Epithelial cell of esophagus (primary cell): Measurements from ENCODE around the gene RABGGTB.
"Not testable (repeated sequence)": the region's sequence is repeated elsewhere in the genome, so short reads cannot be mapped to it uniquely, and the experiment has no call there.

Experiments used
- DNase-seq: peaks from one replicate; pipeline ENCODE4 v3.0.0; 2010; ENCODE audit warnings: low read depth
- H3K4me3 ChIP-seq: 2 replicates; pipeline ENCODE4 v1.5.1; 2011; ENCODE audit warnings: mild to moderate bottlenecking, low read length, control low read depth
- CTCF ChIP-seq: IDR thresholded peaks from 2 replicates; pipeline ENCODE4 v1.5.1; 2011; ENCODE audit warnings: low read depth, mild to moderate bottlenecking, low read length, control low read depth, inconsistent platforms; ENCODE audit not compliant: insufficient read depth; ENCODE audit errors: missing control alignments

The RABGGTB gene

DNA sequence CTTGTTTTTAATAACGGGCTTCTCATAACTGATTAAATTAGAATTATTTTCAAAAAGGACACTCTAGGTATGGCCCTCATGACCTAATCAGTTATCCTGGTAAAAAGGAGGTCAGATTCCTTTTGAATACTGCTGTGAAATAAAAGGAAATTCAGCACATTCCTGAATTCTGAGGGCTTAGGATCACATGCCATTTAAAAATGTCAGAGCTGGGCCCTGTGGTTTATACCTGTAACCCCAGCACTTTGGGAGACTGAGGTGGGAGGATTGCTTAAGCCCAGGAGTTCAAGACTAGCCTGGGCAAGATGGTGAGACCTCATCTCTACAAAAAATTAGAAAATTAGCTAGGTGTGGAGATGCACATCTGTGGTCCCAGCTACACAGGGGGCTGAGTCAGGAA, 18.0 kb upstream of the RABGGTB start:
- peak; percentile 40 for DNase-seq
- no peak for TF ChIP-seq CTCF
- no peak overlapping the region for H3K4me3 ChIP-seq

- DNase-seq, result no peak
- TF ChIP-seq CTCF, result no peak
- no peak overlapping the region for H3K4me3 ChIP-seq
Measured at GRCh38 chr1:75770761-75771160, 15.3 kb upstream of the RABGGTB start.

GRCh38 chr1:75771978-75772377, 14.1 kb upstream of the RABGGTB start:
- TF ChIP-seq CTCF, result no peak
- DNase-seq, result peak; percentile 30
- H3K4me3 ChIP-seq, result no peak overlapping the region

DNA sequence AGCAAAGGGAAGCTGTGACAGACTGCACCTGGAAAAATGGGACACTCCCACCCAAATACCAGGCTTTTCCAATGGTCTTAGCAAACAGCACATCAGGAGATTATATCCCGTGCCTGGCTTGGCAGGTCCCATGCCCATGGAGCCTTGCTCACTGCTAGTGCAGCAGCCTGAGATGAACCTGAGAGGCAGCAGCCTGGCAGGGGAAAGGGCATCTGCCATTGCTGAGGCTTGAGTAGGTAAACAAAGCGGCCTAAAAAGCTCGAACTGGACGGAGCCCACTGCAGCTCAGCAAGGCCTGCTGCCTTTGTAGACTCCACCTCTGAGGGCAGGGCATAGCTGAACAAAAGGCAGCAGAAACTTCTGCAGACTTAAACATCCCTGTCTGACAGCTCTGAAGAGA, 8.2 kb upstream of the RABGGTB start:
- H3K4me3 ChIP-seq, DNase-seq: not testable (repeated sequence)

GRCh38 chr1:75778694-75779093, 7.4 kb upstream of the RABGGTB start:
- H3K4me3 ChIP-seq, DNase-seq: not testable (repeated sequence)

DNA sequence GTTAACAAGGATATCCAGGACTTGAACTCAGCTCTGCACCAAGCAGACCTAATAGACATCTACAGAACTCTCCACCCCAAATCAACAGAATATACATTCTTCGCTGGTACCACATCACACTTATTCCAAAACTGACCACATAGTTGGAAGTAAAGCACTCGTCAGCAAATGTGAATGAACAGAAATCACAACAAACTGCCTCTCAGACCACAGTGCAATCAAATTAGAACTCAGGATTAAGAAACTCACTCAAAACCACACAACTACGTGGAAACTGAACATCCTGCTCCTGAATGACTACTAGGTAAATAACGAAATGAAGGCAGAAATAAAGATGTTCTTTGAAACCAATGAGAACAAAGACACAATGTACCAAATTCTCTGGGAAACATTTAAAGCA, 5.9 kb upstream of the RABGGTB start:
- DNase-seq, H3K4me3 ChIP-seq: not testable (repeated sequence)

- DNase-seq, H3K4me3 ChIP-seq: not testable (repeated sequence)
Measured at GRCh38 chr1:75783920-75784319, 2.1 kb upstream of the RABGGTB start.

DNA sequence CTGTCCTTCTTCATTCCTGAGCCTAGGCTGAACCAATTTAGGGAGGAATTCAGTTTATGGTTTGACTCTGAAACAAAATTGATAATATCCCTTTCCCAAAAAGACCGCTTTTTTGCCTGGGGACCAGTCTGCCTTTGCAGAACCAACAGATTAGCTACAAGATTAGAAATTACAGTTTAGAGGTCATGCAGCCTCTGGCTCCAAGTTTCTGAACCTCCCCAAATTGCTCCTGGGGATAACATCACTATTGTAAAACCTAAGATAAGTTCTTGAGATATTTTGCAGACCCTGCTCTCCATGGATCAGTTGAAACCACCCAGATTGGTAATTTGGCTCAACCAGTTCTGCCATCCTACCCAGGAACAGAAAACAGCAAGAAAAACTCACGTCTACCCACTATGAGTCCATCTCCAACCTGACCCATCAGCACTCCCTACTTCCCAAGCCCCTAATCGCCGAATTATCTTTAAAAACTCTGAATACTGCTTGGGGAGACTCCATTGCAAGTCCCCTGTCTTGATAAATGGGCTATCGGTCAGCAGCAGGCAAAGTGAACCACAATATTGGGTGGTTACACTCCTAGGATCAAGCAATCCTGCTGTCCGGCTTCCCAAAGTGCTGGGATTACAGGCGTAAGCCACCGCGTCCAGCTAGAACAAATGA, 605 bp upstream of the RABGGTB start:
- no peak for DNase-seq
- no peak for TF ChIP-seq CTCF
- H3K4me3 ChIP-seq, result peak overlapping the region; percentile 96

DNA sequence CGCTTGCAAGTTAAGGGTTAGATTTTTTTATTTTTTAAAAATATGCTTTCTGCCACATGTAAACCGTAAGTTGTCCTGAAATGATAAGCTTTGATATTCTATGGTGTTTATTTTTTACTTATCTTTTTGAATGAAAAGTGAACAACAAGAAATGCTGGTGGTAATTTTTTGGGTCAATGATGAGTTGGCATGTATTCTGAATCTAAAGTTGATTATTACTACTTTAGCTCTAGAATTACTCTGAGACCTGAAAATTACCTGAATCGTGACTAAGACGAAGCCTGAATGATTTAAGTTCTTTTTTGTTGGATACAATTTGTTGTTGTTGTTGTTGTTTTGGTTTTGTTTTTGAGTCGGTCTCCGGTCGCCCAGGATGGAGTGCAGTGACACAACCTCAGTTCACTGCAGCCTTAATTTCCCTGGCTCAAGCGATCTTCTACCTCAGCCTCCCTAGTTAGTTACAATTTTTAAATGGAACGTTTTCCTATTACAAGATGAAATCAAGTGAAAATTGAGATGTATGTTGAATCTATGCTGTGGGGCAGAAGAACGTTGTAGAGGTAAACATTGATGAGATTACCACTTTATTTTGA, 941 bp downstream of the RABGGTB start:
- no peak for DNase-seq

More for the DNA sequence above, 941 bp downstream of the RABGGTB start:
- H3K4me3 ChIP-seq, result peak overlapping the region; percentile 96
- no peak for TF ChIP-seq CTCF
